LHCN-M2 (cell line): ENCODE data around the gene ARL4D. TPM values are rescaled to one million over a fixed set of nuclear protein-coding genes. Genes with fewer than 3 reads are reported as not detected.

Experiments used
- DNase-seq: peaks from one replicate; pipeline ENCODE4 v3.0.0-alpha.2; 2012; ENCODE audit warnings: low read depth
- total RNA-seq: library from RNA; depleted of rRNA; stranded (reverse); fragments of >200 nt; gene quantifications from 2 replicates; pipeline ENCODE4 v1.2.3, GENCODE V29; 2014

The ARL4D gene
- total RNA-seq, 1 experiment from 2014 or later: 25.6 TPM

GRCh38 chr17:43423777-43424455 lies 25.1 kb downstream of the ARL4D start:
- DNase-seq: no peak

- DNase-seq: no peak
Observed at GRCh38 chr17:43427362-43428043, 28.7 kb downstream of the ARL4D start.

GRCh38 chr17:43428524-43428923 lies 29.7 kb downstream of the ARL4D start:
- DNase-seq: no peak

GRCh38 chr17:43430936-43431713 lies 32.3 kb downstream of the ARL4D start:
- no peak for DNase-seq

- no peak for DNase-seq
Observed at GRCh38 chr17:43431714-43432523, 33.1 kb downstream of the ARL4D start.

- no peak for DNase-seq
Observed at GRCh38 chr17:43434902-43435319, 36.1 kb downstream of the ARL4D start.

GRCh38 chr17:43437756-43438155 lies 39.0 kb downstream of the ARL4D start:
- no peak for DNase-seq

GRCh38 chr17:43438626-43439025 lies 39.8 kb downstream of the ARL4D start:
- no peak for DNase-seq

GRCh38 chr17:43439041-43439440 lies 40.2 kb downstream of the ARL4D start:
- no peak for DNase-seq

GRCh38 chr17:43442711-43443110 lies 43.9 kb downstream of the ARL4D start:
- DNase-seq: peak; percentile 52

- no peak for DNase-seq
Observed at GRCh38 chr17:43443381-43443780, 44.6 kb downstream of the ARL4D start.

- no peak for DNase-seq
Observed at GRCh38 chr17:43444223-43445008, 45.6 kb downstream of the ARL4D start.

- no peak for DNase-seq
Observed at GRCh38 chr17:43445009-43445589, 46.3 kb downstream of the ARL4D start.

GRCh38 chr17:43446773-43447172 lies 48.0 kb downstream of the ARL4D start:
- DNase-seq: no peak

GRCh38 chr17:43448720-43449469 lies 50.1 kb downstream of the ARL4D start:
- DNase-seq: no peak

GRCh38 chr17:43449470-43450248 lies 50.9 kb downstream of the ARL4D start:
- DNase-seq: no peak
